GM18951 (cell line): ENCODE measurements around the gene TWSG1.

Experiments
- POLR2A ChIP-seq: IDR thresholded peaks from 4 replicates; pipeline ENCODE4 v1.6.1; 2011; ENCODE audit warnings: mild to moderate bottlenecking; ENCODE audit not compliant: insufficient read length, insufficient read depth; ENCODE audit errors: extremely low read depth
- in situ Hi-C: fragments of 300-500 bp; cut with MboI; formaldehyde crosslinking; loops from one replicate; pipeline ENCODE4 v1.12.0; 2022; ENCODE audit warnings: low sequenced_read_pairs, mixed read lengths, inconsistent platforms; ENCODE audit not compliant: unreplicated experiment

The TWSG1 gene

GRCh38 chr18:9322744-9323143, 11.8 kb upstream of the TWSG1 start:
- in situ Hi-C loops, result no loop called here
- TF ChIP-seq POLR2A, result no peak

- in situ Hi-C loops, result no loop called here
- TF ChIP-seq POLR2A, result no peak
Measured at GRCh38 chr18:9323750-9324445, 10.7 kb upstream of the TWSG1 start.

- no peak for TF ChIP-seq POLR2A
- in situ Hi-C loops, result no loop called here
Measured at GRCh38 chr18:9325716-9326115, 8.9 kb upstream of the TWSG1 start.

GRCh38 chr18:9328776-9329175, 5.8 kb upstream of the TWSG1 start:
- no peak for TF ChIP-seq POLR2A
- in situ Hi-C loops, result no loop called here

- in situ Hi-C loops, result no loop called here
Measured at GRCh38 chr18:9329471-9329870, 5.1 kb upstream of the TWSG1 start.

GRCh38 chr18:9330419-9330818, 4.2 kb upstream of the TWSG1 start:
- in situ Hi-C loops, result no loop called here
- no peak for TF ChIP-seq POLR2A

More at GRCh38 chr18:9329471-9329870, 5.1 kb upstream of the TWSG1 start:
- no peak for TF ChIP-seq POLR2A

- TF ChIP-seq POLR2A, result no peak
- in situ Hi-C loops, result no loop called here
Measured at GRCh38 chr18:9333441-9334328, 888 bp upstream of the TWSG1 start.

- no peak for TF ChIP-seq POLR2A
- in situ Hi-C loops, result no loop called here
Measured at GRCh38 chr18:9334973-9335696, 562 bp downstream of the TWSG1 start.

GRCh38 chr18:9335697-9336045, 1.1 kb downstream of the TWSG1 start:
- TF ChIP-seq POLR2A, result no peak
- in situ Hi-C loops, result no loop called here

GRCh38 chr18:9336827-9337226, 2.3 kb downstream of the TWSG1 start:
- in situ Hi-C loops, result no loop called here
- no peak for TF ChIP-seq POLR2A

GRCh38 chr18:9337873-9338272, 3.3 kb downstream of the TWSG1 start:
- in situ Hi-C loops, result no loop called here
- TF ChIP-seq POLR2A, result no peak

GRCh38 chr18:9340472-9340871, 5.9 kb downstream of the TWSG1 start:
- in situ Hi-C loops, result no loop called here
- TF ChIP-seq POLR2A, result no peak

- no peak for TF ChIP-seq POLR2A
- in situ Hi-C loops, result no loop called here
Measured at GRCh38 chr18:9343577-9343976, 9.0 kb downstream of the TWSG1 start.

GRCh38 chr18:9346775-9347174, 12.2 kb downstream of the TWSG1 start:
- in situ Hi-C loops, result no loop called here
- no peak for TF ChIP-seq POLR2A
